ENCODE results near the gene CHRM5.
"Not testable (repeated sequence)": the region's sequence is repeated elsewhere in the genome, so short reads cannot be mapped to it uniquely, and the experiment has no call there.

CHRM5 gene

DNA sequence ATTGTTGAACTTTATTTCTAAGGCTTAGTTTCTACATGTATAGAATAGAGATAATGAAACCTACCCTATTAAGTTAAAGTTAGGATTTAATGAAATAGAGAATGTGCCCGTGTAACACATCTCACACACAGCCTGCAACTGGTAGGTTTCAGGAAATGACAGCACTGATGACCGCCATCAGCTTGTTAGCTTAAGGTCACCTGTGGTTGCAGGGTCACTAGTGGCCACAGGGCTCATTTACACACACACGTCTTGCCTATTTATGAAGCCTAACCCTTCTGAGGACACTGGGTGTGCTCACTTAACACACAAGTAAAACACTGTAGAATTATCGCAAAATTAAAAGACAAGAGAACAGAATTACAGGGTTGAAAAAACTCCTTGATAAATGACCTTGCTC, 20.1 kb downstream of the CHRM5 start:
- no peak for DNase-seq (ENCODE audit: low read depth)

DNA sequence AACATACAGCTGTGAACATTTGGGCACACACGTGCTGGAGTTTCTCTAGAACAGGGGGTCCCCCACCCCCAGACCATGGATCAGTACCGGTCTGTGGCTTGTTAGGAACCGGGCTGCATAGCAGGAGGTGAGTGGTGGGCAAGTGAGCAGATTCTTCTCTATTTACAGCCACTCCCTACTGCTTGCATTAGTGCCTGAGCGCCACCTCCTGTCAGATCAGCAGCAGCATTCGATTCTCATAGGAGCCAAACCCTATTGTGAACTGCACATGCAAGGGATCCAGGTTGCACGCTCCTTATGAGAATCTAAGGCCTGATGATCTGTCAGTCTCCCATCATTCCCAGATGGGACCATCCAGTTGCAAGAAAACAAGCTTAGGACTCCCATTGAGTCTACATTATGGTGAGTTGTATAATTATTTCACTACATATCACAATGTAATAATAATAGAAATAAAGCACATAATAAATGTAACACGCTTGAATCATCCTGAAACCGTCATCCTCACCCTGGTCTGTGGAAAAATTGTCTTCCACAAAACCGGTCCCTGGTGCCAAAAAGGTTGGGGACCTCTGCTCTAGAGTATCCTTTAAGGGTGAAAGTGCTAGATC, 25.8 kb downstream of the CHRM5 start:
- no peak for DNase-seq (ENCODE audit: low read depth)

DNA sequence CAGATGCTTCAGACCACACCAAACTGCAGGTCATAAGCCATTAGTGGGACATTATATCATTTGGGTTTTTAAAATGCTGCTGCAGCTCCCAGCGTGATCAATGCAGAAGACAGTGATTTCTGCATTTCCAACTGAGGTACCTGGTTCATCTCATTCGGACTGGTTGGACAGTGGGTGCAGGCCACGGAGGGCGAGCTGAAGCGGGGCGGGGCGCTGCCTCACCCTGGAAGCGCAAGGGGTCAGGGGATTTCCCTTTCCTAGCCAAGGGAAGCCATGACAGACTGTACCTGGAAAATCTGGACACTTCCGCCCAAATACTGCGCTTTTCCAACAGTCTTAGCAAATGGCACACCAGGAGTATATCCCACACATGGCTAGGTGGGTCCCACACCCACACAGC, 27.4 kb downstream of the CHRM5 start:
- not testable (repeated sequence) for DNase-seq (ENCODE audit: low read depth)

DNA sequence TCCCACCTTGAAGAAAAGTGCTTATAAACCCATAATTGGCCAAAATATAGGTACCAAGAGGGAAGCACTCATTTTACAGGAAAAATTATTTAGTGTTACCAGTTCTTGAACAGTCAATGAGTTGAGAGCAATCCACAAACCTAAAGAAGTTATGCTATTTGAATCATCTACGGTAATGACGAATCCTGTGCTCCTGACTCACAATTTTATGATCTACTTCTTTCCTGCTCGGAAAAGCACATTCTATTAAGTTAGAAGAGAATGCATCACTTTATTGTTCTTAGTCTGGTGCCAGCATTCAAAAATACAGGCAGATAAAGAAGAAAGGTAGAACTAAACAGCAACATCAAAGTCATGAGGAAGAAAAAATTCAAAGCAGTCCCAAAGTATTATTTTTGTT, 33.2 kb downstream of the CHRM5 start:
- DNase-seq (ENCODE audit: low read depth): no peak

DNA sequence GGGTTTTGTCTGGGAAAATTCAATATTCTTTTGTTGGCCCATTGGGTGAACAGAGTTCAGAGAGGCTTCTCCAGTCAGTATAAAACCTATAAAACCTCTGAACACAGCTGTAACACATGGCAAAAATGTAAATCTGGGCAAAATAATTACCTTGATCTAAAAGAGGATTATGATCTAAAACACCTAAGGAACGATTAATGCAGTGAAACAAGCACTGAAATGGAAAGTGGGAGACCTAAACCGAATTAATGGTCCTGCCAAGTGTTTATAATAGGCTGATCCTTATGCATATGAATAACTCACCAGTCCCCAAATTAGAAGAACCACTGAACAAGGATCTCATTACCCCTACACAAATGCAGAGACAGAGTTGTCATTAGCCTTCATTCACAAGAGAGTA, 38.1 kb downstream of the CHRM5 start:
- no peak for DNase-seq (ENCODE audit: low read depth)

DNA sequence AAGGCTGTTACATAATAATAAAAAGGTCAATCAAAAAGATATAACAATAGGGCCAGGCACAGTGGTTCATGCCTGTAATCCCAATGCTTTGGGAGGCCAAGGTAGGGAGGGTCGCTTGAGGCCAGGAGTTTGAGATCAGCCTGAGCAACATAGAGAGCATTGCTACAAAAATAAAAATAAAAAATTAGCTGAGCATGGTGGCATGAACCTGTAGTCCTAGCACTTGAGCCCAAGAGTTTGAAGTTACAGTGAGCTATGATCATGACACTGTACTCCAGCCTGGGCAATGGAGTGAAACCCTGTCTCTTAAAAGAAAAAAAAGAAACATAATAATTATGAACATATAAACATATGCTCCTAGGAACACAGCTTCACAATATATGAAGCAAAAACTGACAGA, 41.4 kb downstream of the CHRM5 start:
- DNase-seq (ENCODE audit: low read depth): no peak

DNA sequence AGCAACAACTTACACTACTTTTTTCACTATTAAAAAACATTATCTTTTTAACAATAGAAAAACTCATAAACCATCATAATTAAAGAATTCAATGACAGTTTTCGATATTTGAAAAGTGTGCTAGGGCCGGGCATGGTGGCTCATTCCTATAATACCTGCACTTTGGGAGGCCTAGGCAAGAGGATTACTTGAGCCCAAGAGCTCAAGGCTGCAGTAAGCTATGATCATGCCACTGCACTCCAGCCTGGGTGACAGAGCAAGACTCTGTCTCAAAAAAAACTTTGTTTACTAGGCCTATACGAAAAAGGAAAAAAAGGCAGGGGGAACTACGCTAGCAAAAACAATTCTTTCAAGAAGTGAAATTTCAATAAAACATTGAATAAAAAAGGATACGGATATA, 42.6 kb downstream of the CHRM5 start:
- DNase-seq (ENCODE audit: low read depth): no peak

DNA sequence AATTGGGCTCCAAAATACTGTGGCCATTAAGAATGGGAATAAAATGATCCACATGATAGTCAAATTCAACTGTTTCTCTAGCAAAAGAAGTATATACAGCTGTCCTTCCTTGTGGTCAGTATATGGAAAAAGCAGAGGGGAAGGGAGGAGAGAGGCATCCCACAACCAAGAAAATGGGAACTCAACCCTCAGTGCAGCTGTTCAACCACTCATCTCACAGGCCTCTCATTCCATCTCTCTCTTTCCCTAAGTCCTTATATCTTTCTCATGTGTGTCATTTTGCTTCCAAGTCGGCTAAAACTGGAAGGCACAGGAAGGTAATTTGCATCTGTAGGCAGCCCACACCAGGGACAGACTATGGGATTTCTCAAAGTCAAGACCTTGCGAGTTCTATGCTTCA, 43.2 kb downstream of the CHRM5 start:
- DNase-seq (ENCODE audit: low read depth): no peak

DNA sequence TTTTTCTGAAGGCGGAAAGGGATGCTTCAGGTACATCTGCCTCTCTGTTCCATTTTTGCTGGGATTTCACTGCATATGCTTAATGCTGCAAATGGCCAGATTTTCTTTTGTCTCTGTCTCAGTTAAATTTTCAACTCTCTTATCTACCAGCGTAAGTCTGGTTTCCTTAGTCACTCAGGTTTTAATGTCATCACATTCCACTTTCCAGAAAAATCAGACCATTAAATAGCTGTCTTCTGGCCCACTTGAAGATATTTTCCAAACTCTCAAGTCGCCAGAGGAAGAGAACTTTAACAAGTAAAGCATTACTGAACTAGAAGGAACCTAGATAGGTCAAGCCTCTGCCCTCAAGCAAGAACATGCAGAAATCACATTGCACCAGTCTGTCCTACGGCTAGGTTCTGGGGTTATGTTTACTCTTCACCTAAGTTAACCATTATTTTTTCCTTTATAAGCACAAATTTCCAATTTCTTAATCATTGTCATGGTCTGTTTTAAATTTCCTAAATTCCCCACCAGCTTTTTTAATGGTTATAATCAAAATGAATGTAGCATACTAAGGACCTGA, 44.2 kb downstream of the CHRM5 start:
- no peak for DNase-seq (ENCODE audit: low read depth)

DNA sequence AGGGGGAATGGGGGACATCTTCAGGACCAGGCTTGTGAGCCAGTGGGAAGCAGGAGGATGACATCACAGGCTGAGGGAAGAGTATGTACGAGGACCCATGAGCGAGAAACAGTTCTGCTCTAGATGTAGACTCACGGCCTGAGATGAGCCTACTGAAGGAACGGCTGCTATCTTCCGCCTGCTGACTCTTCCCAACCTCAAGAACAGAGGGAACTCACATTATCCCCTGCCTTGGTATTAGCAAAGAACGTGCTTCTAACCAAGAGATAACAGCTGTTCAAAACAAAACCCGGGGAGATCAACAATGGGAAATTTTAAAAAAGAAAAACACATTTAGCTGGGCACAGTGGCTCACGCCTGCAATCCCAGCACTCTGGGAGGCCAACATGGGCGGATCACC, 45.4 kb downstream of the CHRM5 start:
- no peak for DNase-seq (ENCODE audit: low read depth)

DNA sequence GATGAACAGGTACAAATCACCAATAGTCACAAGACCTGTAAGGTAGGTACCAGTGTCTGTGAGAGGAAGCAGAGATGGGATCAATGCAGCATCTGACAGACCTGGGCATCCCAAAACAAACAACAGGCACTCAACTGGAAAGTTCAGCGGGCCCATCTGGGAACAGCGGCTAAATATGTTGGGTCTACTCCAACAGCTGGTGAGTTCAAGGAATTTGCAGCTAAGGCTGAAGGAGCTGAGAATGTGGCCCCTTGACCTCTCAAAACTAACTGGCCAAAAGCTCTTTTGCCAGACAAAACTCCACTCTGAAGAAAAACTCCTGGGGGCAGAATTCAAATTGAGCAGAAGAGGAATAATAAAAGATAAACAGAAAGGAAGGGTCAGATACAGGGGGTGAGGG, 46.3 kb downstream of the CHRM5 start:
- DNase-seq (ENCODE audit: low read depth): no peak

DNA sequence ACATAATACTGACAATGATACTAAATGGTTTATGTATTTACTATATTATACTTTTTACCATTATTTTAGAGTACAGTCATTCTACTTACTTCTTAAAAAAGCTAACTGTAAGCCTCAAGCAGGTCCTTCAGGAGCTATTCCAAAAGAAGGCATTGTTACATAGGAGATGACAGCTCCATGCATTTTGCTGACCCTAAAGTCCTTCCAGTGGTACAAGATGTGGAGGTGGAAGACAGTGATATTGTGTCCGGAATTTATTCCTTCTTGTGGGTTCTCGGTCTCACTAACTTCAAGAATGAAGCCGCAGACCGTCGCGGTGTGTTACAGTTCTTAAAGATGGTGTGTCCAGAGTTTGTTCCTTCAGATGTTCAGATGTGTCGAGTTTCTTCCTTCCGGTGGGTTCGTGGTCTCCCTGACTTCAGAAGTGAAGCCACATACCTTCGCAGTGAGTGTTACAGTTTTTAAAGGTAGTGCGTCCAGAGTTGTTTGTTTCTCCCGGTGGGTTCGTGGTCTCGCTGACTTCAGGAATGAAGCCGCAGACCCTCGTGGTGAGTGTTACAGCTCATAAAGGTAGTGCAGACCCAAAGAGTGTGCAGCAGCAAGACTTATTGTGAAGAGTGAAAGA, 49.8 kb downstream of the CHRM5 start:
- DNase-seq (ENCODE audit: low read depth): no peak

DNA sequence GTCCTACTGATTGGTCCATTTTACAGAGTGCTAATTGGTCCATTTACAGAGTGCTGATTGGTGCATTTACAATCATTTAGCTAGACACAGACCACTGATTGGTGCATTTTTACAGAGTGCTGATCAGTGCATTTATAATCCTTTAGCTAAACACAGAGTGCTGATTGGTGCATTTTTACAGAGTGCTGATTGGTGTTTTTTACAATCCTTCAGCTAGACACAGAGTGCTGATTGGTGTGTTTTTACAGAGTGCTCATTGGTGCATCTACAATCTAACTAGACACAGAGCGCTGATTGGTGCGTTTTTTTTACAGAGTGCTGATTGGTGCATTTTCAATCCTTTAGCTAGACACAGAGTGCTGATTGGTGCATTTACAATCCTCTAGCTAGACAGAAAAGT, 50.4 kb downstream of the CHRM5 start:
- DNase-seq (ENCODE audit: low read depth): not testable (repeated sequence)

DNA sequence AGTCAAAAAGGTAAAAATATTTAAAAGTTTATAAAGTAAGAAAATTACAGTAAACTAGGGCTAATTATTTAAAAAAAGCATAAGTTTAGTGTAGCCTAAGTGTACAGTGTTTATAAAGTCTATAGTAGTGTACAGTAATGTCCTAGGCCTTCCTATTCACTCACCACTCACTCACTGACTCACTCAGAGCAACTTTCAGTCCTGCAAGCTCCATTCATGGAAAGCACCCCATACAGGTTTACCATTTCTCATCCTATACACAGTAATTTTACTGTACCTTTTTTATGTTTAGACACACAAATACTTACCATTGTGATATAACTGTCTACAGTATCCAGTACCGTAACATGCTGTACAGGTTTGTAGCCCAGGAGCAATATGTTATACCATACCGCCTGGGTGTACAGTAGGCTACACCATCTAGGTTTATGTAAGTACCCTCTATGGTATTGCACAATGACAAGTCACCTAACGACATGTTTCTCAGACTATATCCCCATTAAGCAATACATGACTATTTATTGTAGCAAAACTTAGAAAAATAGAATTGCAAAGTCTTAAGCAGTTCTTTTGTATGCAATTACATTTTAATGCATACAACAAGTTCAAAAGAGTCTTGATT, 51.2 kb downstream of the CHRM5 start:
- no peak for DNase-seq (ENCODE audit: low read depth)

DNA sequence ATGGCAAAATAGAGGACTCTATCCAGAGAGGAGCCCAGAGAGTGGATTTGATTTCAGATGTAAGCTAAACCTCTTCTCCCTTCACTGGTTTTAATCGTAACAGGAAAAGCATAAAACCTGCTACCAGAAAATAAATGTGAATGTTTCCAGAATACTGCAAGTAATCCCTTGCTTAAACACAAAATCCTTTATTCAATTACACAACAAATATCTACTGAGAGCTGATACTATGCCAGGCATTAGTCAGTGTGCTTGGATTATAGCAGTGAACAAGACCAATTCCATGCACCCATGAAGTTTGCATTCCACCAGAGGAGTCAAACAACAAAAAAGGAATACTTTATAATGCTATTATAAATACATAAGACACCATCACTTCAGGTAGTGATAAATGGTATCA, 55.6 kb downstream of the CHRM5 start:
- DNase-seq (ENCODE audit: low read depth): no peak

DNA sequence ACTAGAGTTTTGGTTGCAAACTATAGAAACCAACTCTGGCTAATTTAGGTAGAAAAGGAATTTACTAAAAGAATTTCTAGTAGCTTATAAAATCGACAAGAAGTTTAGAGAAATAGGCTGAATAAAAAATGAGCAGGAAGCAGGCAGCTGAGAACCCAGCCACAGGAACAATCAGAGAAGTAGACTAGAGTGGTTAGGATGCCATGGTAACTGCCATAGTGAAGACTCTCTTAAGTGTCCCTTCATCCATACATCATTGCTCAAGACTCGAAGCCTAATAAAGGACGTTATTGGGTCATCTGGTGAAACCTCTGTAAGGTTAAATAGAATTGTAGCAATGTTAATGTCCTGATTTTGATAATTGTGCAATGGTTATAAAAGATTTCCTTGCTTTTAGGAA, 57.0 kb downstream of the CHRM5 start:
- DNase-seq (ENCODE audit: low read depth): no peak

DNA sequence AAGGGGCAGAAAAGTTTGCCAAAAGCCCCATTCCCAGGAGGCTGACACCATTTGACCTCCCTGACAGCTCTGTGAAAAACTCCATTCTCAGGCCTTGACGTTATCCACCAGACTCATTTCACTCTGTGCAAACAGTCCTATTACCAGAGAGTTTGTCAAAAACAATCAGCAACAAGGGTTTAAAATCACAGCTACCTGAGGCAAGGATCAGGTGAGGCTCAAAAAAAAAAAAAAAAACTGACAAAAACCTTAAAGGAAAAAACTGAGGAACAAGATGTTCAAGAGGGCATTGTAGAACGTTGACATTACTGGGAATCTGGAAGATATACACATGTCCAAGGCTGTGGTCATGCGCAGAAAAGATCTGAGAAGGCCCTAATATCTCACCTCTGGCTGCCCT, 59.3 kb downstream of the CHRM5 start:
- no peak for DNase-seq (ENCODE audit: low read depth)

DNA sequence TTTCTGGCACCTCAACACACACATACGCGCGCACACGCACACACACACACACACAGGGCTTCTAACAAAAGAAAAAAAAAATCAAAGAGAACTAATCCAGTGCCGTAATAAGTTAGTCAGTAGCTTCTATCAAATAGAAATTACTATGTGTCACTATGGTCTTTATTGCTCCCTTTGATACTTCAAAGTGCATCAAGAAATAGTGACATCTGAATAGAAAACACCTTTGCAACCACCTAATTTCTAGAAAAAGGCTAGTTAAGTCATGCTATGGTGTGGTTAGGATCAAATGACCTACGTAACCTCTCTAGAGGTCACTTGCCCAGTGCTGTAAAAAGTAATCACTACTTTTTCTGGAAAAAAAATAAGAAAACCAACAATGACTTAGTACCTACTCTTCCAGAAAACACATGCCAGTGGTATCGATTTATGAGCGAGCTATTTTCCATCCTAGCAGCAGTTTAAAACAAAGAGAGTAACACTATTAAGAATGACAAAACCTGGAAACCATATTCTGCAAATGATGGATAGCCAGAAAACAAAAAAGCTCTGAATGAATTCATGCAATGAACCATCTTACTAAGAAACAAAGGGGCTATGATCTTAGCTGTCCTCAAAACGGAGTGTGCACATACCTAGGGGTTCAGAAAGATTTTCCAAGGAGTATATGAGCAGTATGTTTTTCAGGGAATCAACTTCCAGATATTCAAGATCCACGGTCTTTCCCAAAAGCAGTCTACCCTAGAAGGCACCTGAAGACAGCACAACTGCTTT, 63.9 kb downstream of the CHRM5 start:
- no peak for DNase-seq (ENCODE audit: low read depth)

DNA sequence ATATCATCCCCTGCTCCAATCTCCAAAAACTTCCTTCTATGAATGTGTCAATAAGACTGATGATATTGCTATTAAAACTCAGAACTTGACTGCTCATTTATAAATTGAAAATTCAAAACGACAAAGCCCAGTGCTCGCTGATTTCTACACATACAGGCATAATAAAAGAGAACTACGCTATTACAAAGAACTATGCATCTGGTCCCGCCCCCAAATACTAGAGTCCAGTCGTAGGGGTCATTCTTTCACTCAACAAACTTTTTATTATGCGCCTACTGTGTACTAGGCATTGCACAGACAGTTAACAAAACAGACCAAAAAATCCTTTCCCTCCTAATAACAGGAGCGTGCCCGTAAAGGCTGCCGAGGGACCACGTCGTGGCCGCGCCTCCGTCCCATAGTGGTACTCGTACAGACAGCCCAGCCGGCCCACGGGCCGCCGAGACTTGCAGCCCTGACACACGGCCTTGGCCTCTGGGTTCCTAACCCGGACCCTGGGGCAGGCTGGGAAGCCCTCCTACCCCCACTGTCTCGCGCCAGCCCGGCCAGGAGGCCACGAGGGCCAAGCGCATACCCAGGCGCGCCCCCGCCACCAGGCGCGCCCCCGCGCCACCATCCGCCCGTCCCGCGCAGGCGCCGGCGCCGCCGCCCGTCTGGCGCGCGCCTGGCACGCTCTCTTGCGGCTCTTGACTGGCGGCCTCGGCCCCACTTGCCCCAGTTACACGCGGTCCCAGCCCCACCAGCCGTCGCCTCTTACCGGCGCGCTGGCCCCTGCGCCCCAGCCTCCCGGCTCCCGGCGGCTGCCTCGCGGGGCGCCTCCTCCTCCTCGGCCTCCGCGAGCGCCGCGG, 70.0 kb downstream of the CHRM5 start:
- DNase-seq (ENCODE audit: low read depth): peak; percentile 51

DNA sequence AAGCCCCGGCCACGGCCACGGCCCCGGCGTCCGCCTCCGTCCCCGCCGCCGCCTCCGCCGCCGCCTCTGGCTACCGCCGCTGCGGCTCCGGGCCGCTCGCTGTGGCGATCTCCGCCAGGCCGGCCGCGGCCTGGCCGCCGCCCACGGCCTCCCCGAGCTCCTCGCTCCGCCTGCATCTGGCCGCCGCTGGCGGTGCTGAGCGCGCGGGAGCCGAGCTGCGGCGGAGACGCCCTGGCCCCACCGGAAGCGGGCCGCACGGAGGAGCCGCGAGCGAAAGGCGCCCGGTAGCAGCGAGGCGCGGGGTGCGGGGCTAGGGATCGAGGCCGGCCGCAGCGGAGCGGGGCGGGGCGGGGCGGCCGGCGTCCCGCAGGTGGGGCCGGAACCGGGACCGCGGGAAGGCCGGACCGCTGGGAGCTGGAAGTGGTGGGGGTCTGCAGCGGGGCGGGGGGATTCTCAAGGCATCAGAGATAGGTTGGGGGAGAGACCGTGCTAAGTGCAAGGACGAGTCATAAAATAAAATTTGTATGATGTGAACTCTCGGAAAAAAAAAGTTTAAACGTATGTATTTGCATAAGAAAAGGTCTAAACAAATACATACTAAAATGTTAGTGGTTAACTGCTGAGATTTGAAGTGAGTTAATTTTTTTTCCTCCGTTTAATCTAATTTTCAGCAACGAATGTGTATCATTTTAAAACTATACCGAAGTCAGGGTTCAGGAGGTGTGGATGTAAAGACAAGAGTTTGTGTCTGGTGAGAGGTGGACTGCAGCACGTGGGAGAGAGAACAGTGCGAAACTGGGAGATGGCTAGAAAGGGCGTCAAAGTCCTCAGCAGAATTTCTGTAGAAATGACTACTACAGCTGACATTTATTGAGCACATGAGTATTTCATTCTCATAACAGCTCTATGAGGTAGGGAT, 70.8 kb downstream of the CHRM5 start, which contains the start of gene AVEN:
AVEN (minus strand) TSS at position 334 of the 919 bp plus-strand sequence; CDS start at position 176, 158 bp downstream.
- DNase-seq (ENCODE audit: low read depth): no peak

DNA sequence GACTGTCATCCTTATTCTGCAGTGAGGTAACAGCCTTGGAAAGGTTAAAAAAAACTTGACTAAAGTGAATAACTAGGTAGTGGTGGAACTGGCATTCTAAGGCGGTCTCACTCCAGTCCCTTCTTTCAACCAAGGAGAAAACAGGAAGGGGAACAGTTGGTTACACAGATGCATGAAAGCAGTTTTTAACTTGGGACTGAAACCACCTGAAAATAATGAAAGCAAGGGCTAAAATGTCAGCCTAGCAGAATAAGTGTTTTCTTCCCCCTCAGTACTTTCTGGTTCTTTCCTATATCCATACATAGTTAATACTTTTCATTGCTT, 71.5 kb downstream of the CHRM5 start:
- no peak for DNase-seq (ENCODE audit: low read depth)

All from stimulated activated CD8-positive, alpha-beta memory T cell treated with anti-CD3 and anti-CD28 coated beads, Interleukin-12 subunit alpha, Interleukin-12 subunit beta, amount 100 ng/mL, for 1 hour (primary cell).